SK-N-SH (cell line): Measurements from ENCODE around the gene PCYT2. TPM values are rescaled to one million over a fixed set of nuclear protein-coding genes. Genes with fewer than 3 reads are reported as not detected.

Source experiments
- CTCF ChIA-PET: fragments of 300-600, 350-600 bp; formaldehyde crosslinking; extraction: SDS; loops from one replicate; lab custom pipeline; 2021; lab: Yijun Ruan, JAX
- POLR2A ChIA-PET: fragments of 350-600 bp; sonication (Branson Sonifier 250); formaldehyde crosslinking; extraction: SDS; loops from one replicate; lab custom pipeline; 2020; ENCODE audit warnings: antibody characterized with exemption, inconsistent platforms; lab: Yijun Ruan, JAX
- DNase-seq: peaks from one replicate; pipeline ENCODE4 v3.0.0; 2012
- H2AFZ ChIP-seq: fragments of 200-600 bp; sonication (generic); 2 replicates; pipeline ENCODE4 v1.8.1; 2016; ENCODE audit warnings: antibody characterized with exemption, mild to moderate bottlenecking, low read depth
- H3F3A ChIP-seq: fragments of 200-600 bp; sonication (generic); replicated peaks from 2 replicates; pipeline ENCODE3; 2016; ENCODE audit warnings: antibody characterized with exemption, mild to moderate bottlenecking; ENCODE audit not compliant: insufficient read depth
- H3K27ac ChIP-seq, 2 experiments: fragments of 200-500 bp in 1 of 2; fragments of 200-600 bp in 1 of 2; sonication (Bioruptor generic) in 1 of 2; sonication (generic), shearing (Covaris generic) in 1 of 2; 2 replicates each; pipeline versions ENCODE4 v1.5.1 to v1.6.1; 2014 to 2016; ENCODE audit warnings: low read depth in 2 of 2, inconsistent platforms in 1 of 2, low read length in 1 of 2, mild to moderate bottlenecking in 1 of 2, mixed read lengths in 1 of 2
- H3K27me3 ChIP-seq: fragments of 200-600 bp; sonication (generic), shearing (Covaris generic); 2 replicates; pipeline ENCODE4 v1.6.1; 2016; ENCODE audit warnings: mixed run types; ENCODE audit not compliant: insufficient read depth
- H3K36me3 ChIP-seq, 2 experiments: fragments of 200-500 bp in 1 of 2; fragments of 200-600 bp in 1 of 2; sonication (Bioruptor generic) in 1 of 2; sonication (generic) in 1 of 2; replicated peaks in 1 of 2; 2 replicates each; pipeline versions ENCODE3 to v1.5.1; 2014 to 2016; ENCODE audit warnings: low read length in 1 of 2, mild to moderate bottlenecking in 1 of 2; ENCODE audit not compliant: insufficient read depth in 2 of 2, control insufficient read depth in 1 of 2
- H3K4me1 ChIP-seq, 2 experiments: fragments of 200-500 bp in 1 of 2; fragments of 200-600 bp in 1 of 2; sonication (Bioruptor generic) in 1 of 2; sonication (generic), shearing (Covaris generic) in 1 of 2; 2 replicates each; pipeline versions ENCODE4 v1.5.1 to v1.6.1; 2014 to 2016; ENCODE audit warnings: low read depth in 1 of 2, low read length in 1 of 2, mixed run types in 1 of 2; ENCODE audit not compliant: insufficient read depth in 2 of 2, control insufficient read depth in 1 of 2
- H3K4me2 ChIP-seq: fragments of 200-600 bp; sonication (generic), shearing (Covaris generic); 2 replicates; pipeline ENCODE4 v1.6.1; 2017; ENCODE audit warnings: mixed run types
- H3K4me3 ChIP-seq, 2 experiments: fragments of 200-500 bp in 1 of 2; fragments of 200-600 bp in 1 of 2; sonication (Bioruptor generic) in 1 of 2; sonication (generic), shearing (Covaris generic) in 1 of 2; 2 replicates each; pipeline versions ENCODE4 v1.5.1 to v1.8.1; 2014 to 2016; ENCODE audit warnings: low read depth in 2 of 2, inconsistent platforms in 1 of 2, low read length in 1 of 2, mild to moderate bottlenecking in 1 of 2, mixed read lengths in 1 of 2, moderate library complexity in 1 of 2
- H3K79me2 ChIP-seq: fragments of 200-600 bp; sonication (generic); 2 replicates; pipeline ENCODE4 v1.8.1; 2017; ENCODE audit warnings: mild to moderate bottlenecking; ENCODE audit not compliant: insufficient read depth
- H3K9ac ChIP-seq: fragments of 200-600 bp; sonication (generic); 2 replicates; pipeline ENCODE4 v1.6.1; 2017; ENCODE audit warnings: mixed run types
- H3K9me2 ChIP-seq: fragments of 200-600 bp; sonication (generic); 2 replicates; pipeline ENCODE4 v1.6.1; 2017; ENCODE audit warnings: mixed run types
- H3K9me3 ChIP-seq: fragments of 200-600 bp; sonication (generic); 2 replicates; pipeline ENCODE4 v1.6.1; 2017; ENCODE audit warnings: mixed run types, mild to moderate bottlenecking, moderate library complexity
- H4K20me1 ChIP-seq: fragments of 200-600 bp; sonication (generic); 2 replicates; pipeline ENCODE4 v1.6.1; 2017; ENCODE audit warnings: mild to moderate bottlenecking, mixed run types; ENCODE audit not compliant: insufficient read depth
- ELF1 ChIP-seq: IDR thresholded peaks from 2 replicates; pipeline ENCODE4 v1.4.0; 2012
- EZH2phosphoT487 ChIP-seq: fragments of 200-600 bp; sonication (generic); IDR thresholded peaks from 2 replicates; pipeline ENCODE4 v1.6.1; 2017; ENCODE audit warnings: low read depth, mixed run types, mild to moderate bottlenecking, antibody characterized with exemption, moderate library complexity, borderline replicate concordance
- FOSL2 ChIP-seq: IDR thresholded peaks from 2 replicates; pipeline ENCODE4 v1.4.0; 2012; ENCODE audit warnings: low read depth, mild to moderate bottlenecking, moderate library complexity, borderline replicate concordance
- FOXJ3 ChIP-seq: sonication (generic); formaldehyde crosslinking; IDR thresholded peaks from 2 replicates; pipeline ENCODE4 v1.5.1; 2020; ENCODE audit warnings: mild to moderate bottlenecking, missing genetic modification reagents
- GABPA ChIP-seq: IDR thresholded peaks from 2 replicates; pipeline ENCODE4 v1.4.0; 2012; ENCODE audit warnings: low read depth, mild to moderate bottlenecking
- GATA2 ChIP-seq: sonication (generic); formaldehyde crosslinking; IDR thresholded peaks from 2 replicates; pipeline ENCODE4 v1.5.0; 2020; ENCODE audit warnings: mild to moderate bottlenecking, missing genetic modification reagents
- JUND ChIP-seq: IDR thresholded peaks from 2 replicates; pipeline ENCODE4 v1.4.0; 2012
- NFIC ChIP-seq: IDR thresholded peaks from 2 replicates; pipeline ENCODE4 v1.4.0; 2012; ENCODE audit warnings: borderline replicate concordance
- RAD21 ChIP-seq: IDR thresholded peaks from 2 replicates; pipeline ENCODE4 v1.6.1; 2012; ENCODE audit warnings: mild to moderate bottlenecking, low read length
- RCOR1 ChIP-seq: fragments of 150-350 bp; IDR thresholded peaks from 2 replicates; pipeline ENCODE4 v1.6.1; 2017; ENCODE audit warnings: antibody characterized with exemption, low read length
- TCF12 ChIP-seq: IDR thresholded peaks from 2 replicates; pipeline ENCODE4 v1.4.0; 2012
- WGBS: methylation state at CpG from one replicate; pipeline ENCODE4 v1.1.6; 2017; ENCODE audit warnings: low lambda C conversion rate; 5-methylcytosine and 5-hydroxymethylcytosine counted together
- polyA plus RNA-seq, 3 experiments: library from polyadenylated mRNA; depleted of rRNA; stranded (reverse); fragments of >200 nt; gene quantifications; 2 replicates each; pipeline ENCODE4 v1.2.3, GENCODE V29; 2012
- TF ChIP-seq, protein P1 (sequence below): fragments of 200-600 bp; sonication (generic); IDR thresholded peaks from 2 replicates; pipeline ENCODE4 v1.6.1; 2017; ENCODE audit warnings: antibody characterized with exemption, mild to moderate bottlenecking, moderate library complexity
- TF ChIP-seq, protein P2 (sequence below): IDR thresholded peaks from 2 replicates; pipeline ENCODE4 v1.4.0; 2012; ENCODE audit warnings: low read depth
- TF ChIP-seq, protein P3 (sequence below): IDR thresholded peaks from 2 replicates; pipeline ENCODE4 v1.4.0; 2012; ENCODE audit warnings: low read depth, borderline replicate concordance
- TF ChIP-seq, protein P4 (sequence below): IDR thresholded peaks from 2 replicates; pipeline ENCODE4 v1.6.1; 2012; ENCODE audit warnings: mild to moderate bottlenecking, low read depth, low read length, moderate library complexity
- TF ChIP-seq, protein P5 (sequence below): fragments of 150-350 bp; IDR thresholded peaks from 2 replicates; pipeline ENCODE4 v1.6.1; 2016; ENCODE audit warnings: mild to moderate bottlenecking, low read depth, low read length

The PCYT2 gene
- polyA plus RNA-seq, 1 of the 3 experiments (the other 2 are of a cell fraction), result 46.2 TPM

DNA sequence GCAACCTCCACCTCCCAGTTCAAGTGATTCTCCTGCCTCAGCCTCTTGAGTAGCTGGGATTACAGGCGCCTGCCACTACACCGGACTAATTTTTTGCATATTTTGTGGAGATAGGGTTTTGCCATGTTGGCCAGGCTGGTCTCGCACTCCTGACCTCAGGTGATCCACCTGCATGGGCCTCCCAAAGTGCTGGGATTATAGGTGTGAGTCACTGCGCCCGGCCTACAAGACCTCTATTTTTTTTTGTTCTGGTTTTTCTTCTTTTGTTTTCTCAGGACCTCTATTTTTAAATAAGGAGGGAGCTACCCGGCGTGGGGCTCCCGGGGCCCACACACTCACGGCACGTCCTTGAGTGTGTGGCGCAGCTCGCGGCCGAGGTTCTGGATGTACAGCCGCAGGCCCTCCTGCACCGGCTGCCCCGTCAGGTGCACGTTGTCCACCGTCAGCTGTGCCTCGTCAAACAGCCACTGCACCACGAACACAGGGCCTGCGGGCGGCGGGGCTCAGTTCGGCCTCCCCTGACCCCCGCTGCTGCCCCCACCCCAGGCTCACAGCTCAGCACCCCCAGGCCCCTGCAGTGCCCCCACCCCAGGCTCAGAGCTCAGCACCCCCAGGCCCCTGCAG lies 44.0 kb upstream of the PCYT2 start:
- no peaks in the 10 kb centered on the region for H4K20me1 ChIP-seq
- H3K27ac ChIP-seq, result no peak overlapping the region
- H3K9me2 ChIP-seq, result no peaks in the 10 kb centered on the region
- H3K4me3 ChIP-seq, result no peak overlapping the region
- 94% methylated on average over 26 of the region's 26 CpGs for WGBS
- no peak overlapping the region for H3K4me2 ChIP-seq
- no peak for DNase-seq
- peaks cover 3% of the 10 kb centered on the region for H3K27me3 ChIP-seq
- H3K9ac ChIP-seq, result no peak overlapping the region
- no peak overlapping the region for H2AFZ ChIP-seq
- ChIA-PET CTCF (interaction anchor here (0.8 to 12.4 kb wide), 7 partner anchors 60 to 86 kb away, joined by 3 to 168 read pairs (median 4); partner anchors contain the start of genes CENPX, DCXR and LRRC45), POLR2A (no interaction called here)
- peaks cover 0 to 22% of the 10 kb centered on the region in 2 experiments; a peak in 1 of 4 replicates for H3K4me1 ChIP-seq
- no peaks in the 10 kb centered on the region for H3F3A ChIP-seq
- H3K36me3 ChIP-seq, result no peaks in the 10 kb centered on the region
- no peaks in the 10 kb centered on the region for H3K79me2 ChIP-seq
- no peaks in the 10 kb centered on the region for H3K9me3 ChIP-seq
- TF ChIP-seq GATA2, result no peak
- TF ChIP-seq, protein P1, sequence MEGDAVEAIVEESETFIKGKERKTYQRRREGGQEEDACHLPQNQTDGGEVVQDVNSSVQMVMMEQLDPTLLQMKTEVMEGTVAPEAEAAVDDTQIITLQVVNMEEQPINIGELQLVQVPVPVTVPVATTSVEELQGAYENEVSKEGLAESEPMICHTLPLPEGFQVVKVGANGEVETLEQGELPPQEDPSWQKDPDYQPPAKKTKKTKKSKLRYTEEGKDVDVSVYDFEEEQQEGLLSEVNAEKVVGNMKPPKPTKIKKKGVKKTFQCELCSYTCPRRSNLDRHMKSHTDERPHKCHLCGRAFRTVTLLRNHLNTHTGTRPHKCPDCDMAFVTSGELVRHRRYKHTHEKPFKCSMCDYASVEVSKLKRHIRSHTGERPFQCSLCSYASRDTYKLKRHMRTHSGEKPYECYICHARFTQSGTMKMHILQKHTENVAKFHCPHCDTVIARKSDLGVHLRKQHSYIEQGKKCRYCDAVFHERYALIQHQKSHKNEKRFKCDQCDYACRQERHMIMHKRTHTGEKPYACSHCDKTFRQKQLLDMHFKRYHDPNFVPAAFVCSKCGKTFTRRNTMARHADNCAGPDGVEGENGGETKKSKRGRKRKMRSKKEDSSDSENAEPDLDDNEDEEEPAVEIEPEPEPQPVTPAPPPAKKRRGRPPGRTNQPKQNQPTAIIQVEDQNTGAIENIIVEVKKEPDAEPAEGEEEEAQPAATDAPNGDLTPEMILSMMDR, result no peak
- TF ChIP-seq, all 33 proteins: peak for 0

DNA sequence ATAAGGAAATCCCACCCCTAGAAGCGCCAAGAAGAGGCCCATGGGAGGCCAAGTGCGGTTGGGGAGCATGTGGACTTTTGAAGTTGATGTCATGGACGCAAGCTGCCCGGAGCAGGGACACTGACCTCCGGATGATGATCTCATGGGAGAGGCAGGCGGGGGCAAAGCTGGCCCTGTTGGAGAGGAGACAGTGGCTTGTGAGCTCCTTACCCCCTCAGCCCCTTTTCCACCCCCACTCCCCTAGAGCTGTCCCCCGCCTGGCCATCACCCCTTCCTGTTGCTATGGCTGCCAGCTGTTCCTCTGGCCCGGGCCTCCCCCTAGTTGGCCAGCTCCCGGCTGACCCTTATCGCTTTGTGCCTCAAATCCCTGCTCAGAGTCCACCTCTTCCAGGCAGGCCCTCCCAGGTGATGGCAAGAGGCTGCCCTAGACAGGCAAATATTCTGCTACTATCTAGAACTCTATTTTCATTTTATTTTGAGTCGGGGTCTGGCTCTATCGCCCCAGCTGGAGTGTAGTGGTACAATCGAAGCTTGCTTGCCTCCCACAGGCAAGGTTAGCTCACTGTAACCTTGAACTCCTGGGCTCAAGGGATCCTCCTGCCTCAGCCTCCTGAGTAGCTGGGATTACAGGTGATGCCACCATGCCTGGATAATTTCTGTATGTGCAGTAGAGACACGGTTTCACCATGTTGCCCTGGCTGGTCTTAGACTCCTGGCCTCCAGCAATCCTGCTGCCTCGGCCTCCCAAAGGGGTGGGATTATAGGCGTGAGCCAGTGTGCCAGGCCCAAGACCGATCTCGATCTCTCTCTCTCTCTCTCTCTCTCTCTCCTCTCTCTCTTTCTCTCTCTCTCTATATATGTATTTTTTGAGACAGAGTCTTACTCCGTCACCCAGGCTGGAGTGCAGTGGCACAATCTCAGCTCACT lies 43.2 kb upstream of the PCYT2 start:
- no peak overlapping the region for H2AFZ ChIP-seq
- 83% methylated on average over 14 of the region's 19 CpGs for WGBS
- H3K9me3 ChIP-seq, result no peaks in the 10 kb centered on the region
- ChIA-PET CTCF (interaction anchor here (0.8 to 12.4 kb wide), 7 partner anchors 15 to 85 kb away, joined by 3 to 168 read pairs (median 5); partner anchors contain the start of genes CENPX, DCXR, LRRC45 and MAFG), POLR2A (no interaction called here)
- no peaks in the 10 kb centered on the region for H4K20me1 ChIP-seq
- no peak overlapping the region for H3K27ac ChIP-seq
- no peaks in the 10 kb centered on the region for H3F3A ChIP-seq
- H3K4me3 ChIP-seq, result no peak overlapping the region
- DNase-seq, result no peak
- H3K9me2 ChIP-seq, result no peaks in the 10 kb centered on the region
- H3K79me2 ChIP-seq, result no peaks in the 10 kb centered on the region
- no peaks in the 10 kb centered on the region; the same call in 1 of the 2 replicates for H3K27me3 ChIP-seq
- no peak overlapping the region for H3K9ac ChIP-seq
- H3K4me2 ChIP-seq, result no peak overlapping the region
- H3K36me3 ChIP-seq, result no peaks in the 10 kb centered on the region
- peaks cover 0 to 17% of the 10 kb centered on the region in 2 experiments; a peak in 1 of 4 replicates for H3K4me1 ChIP-seq
- TF ChIP-seq, protein P2, sequence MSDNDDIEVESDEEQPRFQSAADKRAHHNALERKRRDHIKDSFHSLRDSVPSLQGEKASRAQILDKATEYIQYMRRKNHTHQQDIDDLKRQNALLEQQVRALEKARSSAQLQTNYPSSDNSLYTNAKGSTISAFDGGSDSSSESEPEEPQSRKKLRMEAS, result no peak
- TF ChIP-seq NFIC, result no peak
- no peak for TF ChIP-seq RCOR1
- TF ChIP-seq, protein P3, sequence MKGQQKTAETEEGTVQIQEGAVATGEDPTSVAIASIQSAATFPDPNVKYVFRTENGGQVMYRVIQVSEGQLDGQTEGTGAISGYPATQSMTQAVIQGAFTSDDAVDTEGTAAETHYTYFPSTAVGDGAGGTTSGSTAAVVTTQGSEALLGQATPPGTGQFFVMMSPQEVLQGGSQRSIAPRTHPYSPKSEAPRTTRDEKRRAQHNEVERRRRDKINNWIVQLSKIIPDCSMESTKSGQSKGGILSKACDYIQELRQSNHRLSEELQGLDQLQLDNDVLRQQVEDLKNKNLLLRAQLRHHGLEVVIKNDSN, result no peak
- TF ChIP-seq TCF12, result no peak
- no peak for TF ChIP-seq JUND
- TF ChIP-seq, protein P4, sequence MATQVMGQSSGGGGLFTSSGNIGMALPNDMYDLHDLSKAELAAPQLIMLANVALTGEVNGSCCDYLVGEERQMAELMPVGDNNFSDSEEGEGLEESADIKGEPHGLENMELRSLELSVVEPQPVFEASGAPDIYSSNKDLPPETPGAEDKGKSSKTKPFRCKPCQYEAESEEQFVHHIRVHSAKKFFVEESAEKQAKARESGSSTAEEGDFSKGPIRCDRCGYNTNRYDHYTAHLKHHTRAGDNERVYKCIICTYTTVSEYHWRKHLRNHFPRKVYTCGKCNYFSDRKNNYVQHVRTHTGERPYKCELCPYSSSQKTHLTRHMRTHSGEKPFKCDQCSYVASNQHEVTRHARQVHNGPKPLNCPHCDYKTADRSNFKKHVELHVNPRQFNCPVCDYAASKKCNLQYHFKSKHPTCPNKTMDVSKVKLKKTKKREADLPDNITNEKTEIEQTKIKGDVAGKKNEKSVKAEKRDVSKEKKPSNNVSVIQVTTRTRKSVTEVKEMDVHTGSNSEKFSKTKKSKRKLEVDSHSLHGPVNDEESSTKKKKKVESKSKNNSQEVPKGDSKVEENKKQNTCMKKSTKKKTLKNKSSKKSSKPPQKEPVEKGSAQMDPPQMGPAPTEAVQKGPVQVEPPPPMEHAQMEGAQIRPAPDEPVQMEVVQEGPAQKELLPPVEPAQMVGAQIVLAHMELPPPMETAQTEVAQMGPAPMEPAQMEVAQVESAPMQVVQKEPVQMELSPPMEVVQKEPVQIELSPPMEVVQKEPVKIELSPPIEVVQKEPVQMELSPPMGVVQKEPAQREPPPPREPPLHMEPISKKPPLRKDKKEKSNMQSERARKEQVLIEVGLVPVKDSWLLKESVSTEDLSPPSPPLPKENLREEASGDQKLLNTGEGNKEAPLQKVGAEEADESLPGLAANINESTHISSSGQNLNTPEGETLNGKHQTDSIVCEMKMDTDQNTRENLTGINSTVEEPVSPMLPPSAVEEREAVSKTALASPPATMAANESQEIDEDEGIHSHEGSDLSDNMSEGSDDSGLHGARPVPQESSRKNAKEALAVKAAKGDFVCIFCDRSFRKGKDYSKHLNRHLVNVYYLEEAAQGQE, result no peak
- TF ChIP-seq FOSL2, result no peak
- TF ChIP-seq, protein P5, sequence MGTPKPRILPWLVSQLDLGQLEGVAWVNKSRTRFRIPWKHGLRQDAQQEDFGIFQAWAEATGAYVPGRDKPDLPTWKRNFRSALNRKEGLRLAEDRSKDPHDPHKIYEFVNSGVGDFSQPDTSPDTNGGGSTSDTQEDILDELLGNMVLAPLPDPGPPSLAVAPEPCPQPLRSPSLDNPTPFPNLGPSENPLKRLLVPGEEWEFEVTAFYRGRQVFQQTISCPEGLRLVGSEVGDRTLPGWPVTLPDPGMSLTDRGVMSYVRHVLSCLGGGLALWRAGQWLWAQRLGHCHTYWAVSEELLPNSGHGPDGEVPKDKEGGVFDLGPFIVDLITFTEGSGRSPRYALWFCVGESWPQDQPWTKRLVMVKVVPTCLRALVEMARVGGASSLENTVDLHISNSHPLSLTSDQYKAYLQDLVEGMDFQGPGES, result no peak
- TF ChIP-seq FOXJ3 (CRISPR knock-in tag), result no peak
- no peak for TF ChIP-seq ELF1
- no peak for TF ChIP-seq GABPA
- TF ChIP-seq RAD21, result no peak
- no peak for TF ChIP-seq EZH2phosphoT487
